ENCODE results near the gene CIDEA.

Gene CIDEA

GRCh38 chr18:12324991-12325725 lies 71.0 kb downstream of the CIDEA start:
- no peak for DNase-seq

DNA sequence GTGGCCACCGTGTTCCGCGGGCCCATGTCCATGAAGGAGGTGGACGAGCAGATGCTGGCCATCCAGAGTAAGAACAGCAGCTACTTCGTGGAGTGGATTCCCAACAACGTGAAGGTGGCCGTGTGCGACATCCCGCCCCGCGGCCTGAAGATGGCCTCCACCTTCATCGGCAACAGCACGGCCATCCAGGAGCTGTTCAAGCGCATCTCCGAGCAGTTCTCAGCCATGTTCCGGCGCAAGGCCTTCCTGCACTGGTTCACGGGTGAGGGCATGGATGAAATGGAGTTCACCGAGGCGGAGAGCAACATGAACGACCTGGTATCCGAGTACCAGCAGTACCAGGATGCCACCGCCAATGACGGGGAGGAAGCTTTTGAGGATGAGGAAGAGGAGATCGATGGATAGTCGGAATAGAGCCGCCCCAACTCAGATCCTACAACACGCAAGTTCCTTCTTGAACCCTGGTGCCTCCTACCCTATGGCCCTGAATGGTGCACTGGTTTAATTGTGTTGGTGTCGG lies 71.6 kb downstream of the CIDEA start:
- DNase-seq: no peak

DNA sequence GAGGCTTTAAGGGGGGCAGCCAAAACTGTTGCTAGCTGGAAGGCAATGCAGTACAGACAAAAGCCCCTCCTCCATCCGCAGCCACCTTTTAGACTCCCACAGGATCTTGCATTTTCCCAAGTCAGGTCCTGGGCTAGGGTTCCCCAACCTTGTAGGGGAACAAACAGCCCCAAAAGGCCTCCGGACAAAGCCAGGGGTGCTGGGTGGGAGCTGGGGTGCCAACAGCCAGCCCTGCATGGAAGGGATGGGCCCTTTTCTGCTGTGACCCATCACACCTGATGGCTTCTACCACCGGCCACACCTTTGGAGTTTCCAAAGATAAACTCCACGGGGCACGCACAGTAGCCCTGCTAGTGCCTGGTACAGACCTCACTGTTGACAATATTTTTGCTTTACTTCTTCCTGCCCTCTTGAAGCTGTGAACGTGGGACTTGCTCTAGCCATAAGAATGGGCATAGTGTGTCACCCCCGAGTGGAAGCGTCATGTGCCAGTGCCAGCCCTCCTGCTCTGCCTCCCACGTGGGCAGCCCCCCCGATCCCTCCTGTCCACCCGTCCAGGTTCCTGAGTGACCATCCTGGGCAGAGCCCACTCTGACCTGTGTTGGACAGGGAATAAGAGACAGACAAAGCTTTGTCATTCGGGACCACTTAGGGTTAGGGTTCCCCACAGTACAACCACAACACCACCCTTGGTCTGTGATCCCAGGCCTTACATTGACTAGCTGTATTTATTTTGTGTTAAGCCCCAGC lies 72.7 kb downstream of the CIDEA start:
- no peak for DNase-seq
